NCI-H2171 (cell line): ENCODE data around the gene MAN1C1.
"Not testable (repeated sequence)": the region's sequence is repeated elsewhere in the genome, so short reads cannot be mapped to it uniquely, and the experiment has no call there.

Source experiments
- DNase-seq: peaks from one replicate; lab custom pipeline; 2025; lab: John Stamatoyannopoulos, UW

The MAN1C1 gene

DNA sequence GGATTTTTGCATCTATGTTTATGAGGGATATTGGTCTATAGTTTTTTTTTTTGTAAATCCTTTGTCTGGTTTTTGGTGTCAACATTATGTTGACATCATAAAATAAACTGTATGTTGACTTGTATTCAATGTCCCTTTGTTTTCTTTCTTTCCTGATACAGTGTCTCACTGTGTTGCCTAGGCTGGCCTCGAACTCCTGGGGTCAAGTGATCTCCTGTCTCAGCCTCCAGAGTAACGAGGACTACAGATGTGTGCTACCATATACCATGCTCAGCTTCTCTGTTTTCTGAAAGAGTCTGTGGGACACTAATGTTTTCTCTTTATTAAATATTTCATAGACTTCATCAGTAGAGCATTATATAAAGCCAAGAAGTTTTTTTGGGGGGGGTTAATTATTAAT lies 18.3 kb downstream of the MAN1C1 start:
- no peak for DNase-seq

DNA sequence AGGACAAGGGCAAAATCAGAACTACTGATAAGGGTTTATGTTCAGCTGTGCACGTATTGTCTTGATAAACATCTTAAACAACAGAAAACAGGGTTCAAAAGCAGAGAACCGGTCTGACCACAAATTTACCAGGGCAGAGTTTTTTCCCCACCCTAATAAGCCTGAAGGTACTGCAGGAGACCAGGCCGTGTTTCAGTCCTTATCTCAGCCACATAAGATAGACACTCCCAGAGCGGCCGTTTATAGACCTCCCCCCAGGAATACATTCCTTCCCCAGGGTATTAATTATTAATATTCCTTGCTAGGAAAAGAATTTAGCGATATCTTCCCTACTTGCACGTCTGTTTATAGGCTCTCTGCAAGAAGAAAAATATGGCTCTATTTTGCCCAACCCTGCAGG lies 19.6 kb downstream of the MAN1C1 start:
- DNase-seq: not testable (repeated sequence)

DNA sequence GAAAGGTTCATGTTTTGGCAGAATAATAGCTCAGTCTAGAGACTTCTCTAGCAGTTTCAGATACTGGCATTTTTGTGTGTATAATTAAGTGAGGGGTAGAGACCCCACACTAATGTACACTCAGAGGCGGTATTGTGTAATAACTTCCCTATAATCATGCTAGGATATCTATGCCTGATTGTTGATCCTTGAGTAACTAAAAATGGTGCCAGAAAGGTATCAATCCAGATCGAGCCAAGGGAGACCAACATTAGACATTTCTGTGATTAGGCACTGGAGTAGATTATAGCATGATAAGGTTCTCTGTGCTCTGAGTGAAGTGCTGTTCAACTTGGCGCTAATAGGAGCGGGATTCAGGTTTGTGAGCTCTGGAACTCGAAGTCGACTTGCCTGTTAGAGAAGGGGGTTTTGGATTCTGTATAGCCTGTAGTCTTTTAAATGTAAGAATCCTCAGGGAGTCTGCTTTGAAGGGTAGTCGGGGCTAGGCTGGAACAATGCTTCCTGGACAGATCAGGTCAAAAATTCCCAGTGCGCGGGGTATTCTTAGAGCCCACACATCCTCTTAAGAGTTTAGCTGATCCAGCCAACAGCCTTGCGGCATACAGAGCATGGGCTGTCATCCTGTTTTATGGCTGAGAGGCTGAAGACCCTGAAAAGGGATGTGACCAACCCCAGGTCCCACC lies 24.2 kb downstream of the MAN1C1 start:
- DNase-seq: no peak

DNA sequence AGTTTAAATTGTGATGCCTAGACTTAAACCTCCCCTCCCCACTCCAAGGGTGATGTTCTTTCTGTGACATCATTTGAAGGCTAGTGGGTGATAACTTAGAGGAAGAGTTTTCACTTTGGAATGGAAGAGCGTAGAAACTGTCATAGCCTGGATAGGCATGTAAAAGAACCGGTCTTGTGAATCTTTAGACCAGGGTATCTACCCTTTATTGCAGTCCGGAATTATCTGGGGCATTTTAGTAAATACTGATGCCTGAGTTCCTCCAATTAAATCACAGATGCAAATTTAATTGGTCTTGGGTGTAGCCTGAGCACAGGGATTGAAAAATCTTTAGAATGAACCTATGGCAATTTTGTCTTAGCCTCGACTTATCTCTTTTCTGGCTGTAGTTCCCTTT lies 24.7 kb downstream of the MAN1C1 start:
- DNase-seq: no peak

DNA sequence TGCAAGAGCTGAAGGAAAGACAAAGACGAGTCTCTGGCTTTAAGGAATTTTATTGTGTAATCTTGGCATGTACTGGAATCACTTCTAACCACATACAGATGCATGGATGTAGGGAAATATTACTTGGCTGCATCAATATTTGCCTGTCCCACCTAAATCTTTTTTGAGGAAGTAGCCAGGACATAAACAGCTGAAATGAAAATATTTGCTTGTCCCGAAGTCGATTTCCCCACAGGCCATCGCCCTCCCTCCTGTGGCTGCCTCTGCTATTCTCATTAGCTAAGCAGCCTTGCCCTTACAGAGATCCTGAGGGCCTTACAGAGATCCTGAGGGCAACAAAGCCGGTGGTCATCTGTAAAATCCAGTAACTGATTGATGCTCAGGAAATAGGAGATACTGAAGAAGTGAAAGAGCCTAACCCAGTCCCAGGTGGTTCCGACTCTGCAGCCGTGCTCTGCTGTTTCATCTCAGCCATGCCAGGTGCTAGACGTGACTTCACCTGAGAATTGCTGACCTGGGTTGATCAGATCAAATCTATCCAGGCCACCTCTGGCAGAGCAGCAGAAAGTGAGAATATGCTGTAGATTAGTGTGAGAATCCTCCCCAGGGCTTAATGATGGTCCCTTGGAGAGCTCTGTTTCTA lies 25.5 kb downstream of the MAN1C1 start:
- no peak for DNase-seq

DNA sequence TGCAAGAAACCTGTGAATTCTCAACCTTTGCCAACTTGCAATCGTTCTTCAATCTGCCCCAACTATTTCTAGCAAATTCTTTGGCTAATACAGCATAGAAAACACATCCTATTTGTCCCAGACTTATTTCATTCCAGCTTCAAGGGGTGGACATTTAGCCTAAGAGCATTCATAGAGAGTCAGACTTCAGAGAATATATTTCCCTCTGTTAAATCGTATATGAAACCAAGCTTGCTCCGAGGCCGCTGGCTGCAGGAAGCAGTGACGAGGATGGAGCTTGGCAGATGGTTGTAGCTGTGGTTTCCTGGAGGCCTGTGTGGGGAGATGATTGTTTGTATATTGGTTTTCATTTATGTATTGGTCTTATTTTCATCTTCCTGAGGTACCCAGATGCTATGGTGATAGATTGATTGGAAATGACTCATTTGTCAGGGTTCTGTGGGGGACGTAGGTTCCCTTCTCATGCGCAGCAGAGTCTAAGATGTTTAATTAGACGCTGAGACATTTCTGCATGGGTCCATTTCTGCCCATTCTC lies 26.1 kb downstream of the MAN1C1 start:
- no peak for DNase-seq

DNA sequence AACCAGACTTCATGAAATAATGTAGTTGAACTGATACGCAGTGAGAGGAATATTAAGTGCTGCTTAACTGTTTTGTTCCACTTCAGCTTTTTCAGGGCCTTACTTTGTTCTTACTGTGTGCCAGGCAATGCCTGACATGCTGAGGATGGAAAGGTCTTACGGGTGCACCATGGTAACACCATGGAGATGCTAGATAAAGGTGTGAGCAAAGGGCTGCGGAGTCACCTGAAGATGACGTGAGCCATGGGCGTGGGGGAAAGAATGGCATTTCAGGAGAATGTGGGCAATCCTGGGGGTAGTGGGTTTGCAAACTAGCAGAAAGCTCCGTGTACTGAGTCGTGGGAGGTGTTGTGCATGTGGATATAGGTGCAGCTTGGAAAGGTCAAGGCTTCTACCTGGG lies 27.3 kb downstream of the MAN1C1 start:
- no peak for DNase-seq

DNA sequence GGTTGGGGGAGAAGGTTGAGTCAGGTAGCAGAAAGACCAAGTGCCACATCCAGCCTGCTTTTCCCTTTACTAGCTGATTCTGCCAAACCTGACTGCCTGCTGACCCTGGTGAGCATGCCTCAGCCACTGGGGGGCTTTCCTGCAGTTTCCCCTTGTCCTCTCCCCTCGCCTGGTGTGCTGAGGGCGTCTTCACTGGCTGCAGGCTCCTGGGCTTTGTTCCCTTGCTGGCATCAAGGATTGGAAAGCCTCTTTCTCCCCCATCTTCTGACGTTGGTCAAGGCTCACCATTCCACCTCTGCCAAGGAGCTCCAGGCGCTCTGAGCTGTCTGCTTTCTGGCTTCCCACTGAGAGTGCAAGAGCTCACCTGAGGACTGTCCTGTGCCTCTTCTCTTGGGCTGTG lies 28.4 kb downstream of the MAN1C1 start:
- DNase-seq: no peak

DNA sequence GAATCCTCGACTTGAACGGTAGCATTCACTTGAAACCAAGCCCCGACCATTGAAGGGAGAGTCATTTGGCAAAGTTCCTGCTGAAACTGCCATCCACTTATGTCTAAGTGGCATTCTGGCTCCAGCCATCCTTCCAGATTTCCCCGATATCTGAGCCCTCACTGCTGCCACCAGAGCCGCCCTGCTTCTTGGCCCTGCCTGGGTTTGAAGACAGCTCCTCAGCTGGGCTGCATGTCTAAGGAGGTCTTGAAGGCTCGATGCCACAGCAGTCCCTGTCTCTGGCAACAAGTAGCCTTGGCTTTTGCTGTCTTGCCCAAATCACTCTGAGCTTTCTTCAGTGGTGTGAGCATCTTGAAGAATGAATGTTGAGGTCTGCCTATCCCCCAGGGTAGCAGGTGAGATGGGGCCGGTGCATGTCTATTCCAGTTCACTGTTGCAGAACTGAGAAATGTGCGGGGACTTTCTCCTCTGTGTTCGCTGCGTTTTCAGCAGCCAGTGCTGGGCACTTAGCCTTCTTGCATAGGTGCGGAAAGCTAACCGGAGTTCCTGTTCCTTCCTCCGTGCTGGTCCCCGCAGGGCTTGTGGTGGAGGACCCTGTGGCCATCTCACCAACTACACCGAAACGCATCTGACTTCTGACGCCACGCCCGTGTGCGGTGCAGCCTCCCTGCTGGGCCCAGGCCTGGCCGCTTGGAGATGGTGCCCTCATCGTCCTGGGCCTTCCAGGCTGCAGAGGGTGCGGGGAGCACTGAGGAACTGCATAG lies 29.2 kb downstream of the MAN1C1 start:
- no peak for DNase-seq

DNA sequence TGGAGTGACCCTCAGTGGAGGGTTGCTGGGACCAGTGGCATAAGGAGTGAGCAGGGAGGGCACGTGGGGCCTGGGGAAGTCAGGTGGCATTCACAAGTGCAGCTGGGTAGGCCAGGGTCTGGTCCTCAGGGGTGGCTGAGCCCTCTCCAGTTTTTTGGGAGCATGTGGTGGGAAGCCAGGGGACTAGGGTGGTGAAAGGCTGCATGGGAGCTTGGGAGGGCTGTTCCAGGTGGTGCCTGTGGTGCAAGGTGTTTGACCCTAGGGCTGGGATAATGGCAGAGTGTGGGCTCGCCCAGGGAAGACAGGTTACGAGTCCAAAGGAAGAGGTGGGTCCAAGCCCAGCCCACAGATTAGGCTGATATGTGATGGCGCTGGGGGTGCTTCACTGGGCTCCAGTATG lies 30.5 kb downstream of the MAN1C1 start:
- no peak for DNase-seq

DNA sequence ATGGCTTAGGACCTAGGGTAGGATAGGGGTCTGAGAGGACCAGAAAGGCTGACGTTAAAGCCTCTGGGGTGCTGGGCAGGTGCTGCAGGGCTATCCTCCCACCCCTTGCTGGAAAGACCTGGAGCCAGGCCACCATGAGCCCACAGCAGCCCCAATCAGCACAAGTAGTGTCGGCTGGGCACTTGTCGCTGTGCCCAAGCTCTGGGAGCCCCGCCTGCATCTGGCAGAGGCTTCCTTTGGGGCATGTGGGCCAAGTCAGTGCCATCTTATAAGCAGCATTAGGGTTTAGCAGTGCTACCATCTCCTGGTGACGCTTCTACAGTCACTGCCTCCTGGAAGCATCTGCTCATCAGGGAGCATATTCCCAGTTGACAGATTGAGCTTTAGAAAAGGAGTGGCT lies 31.3 kb downstream of the MAN1C1 start:
- no peak for DNase-seq

DNA sequence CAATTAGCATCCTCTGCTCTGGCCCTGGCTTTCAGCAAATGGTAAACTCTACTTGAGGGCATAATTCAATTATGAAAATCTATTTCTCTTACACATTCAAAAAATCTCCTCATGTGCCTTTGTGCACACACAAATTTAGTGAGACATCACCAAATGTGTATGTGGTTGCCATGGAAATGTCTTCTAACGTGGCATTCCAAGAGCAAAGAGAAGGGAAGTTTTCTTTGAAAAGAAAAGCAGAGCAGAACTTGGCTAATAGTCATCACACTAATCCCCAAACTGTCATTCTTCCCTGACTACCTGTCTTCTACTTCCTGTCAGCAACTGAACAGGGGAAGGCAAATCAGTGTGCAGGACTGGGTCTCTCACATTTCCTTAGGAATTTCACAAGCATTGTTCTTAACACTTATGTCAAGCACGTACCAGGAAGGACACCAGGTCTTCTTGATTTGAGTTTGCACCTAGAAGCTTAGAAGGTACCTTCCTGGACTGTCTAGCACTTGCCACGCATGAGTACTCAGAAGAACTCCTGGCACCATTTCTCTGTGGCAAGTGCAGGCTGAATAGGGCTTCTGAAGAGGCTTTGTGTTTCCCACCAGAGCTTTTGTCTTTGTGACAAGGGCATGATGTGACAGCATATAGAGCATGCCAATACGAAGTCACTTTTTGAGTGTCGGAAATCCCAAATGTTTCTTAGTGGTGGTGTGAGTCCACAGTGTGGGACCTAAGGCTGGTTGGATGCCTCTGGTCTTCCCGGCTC lies 32.3 kb downstream of the MAN1C1 start:
- no peak for DNase-seq

DNA sequence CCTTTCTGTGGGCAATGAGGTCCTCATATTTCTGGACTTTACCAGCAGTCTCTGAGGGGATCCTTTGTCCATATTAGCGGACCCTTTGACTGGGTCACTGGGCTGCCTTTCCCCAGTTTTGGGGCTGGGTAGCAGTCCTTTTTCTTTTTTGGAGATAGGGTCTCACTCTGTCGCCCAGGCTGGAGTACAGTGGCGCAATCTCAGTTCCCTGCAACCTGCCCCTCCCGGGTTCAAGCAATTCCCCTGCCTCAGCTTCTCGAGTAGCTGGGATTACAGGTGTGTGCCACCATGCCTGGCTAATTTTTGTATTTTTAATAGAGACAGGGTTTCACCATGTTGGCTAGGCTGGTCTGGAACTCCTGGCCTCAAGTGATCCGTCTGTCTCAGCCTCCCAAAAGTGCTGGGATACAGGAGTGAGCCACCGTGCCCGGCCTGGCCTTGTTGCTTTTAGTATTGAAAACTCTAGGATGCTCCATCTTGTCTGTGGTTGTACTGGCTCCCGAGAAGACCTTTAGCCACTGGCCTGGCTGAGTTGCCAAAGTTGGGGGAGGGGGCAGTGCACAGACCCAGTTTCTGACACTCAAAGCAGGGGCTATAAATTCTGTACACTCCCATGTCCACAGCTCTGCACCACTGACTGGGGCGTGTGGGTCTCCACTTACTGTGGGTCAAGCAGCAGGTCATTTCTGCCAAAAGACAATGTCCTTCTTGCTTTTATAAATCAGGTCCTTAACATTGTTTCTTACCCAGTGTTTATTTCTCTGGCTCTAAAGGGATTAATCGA lies 33.1 kb downstream of the MAN1C1 start:
- DNase-seq: no peak

DNA sequence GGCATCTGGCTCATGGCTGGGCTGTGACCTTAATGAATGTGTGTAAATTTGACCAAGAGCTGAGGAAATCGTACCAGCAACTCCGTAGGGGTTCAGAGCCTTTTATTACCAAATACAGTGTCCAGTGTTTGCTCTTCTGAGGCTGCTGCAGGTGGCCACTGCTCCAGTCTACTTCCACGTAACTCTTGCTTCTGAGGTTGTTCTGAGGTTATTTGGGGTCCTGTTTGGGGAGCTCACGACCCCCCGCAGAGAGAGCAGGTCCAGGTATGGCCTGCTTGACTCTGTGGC lies 33.6 kb downstream of the MAN1C1 start:
- no peak for DNase-seq

DNA sequence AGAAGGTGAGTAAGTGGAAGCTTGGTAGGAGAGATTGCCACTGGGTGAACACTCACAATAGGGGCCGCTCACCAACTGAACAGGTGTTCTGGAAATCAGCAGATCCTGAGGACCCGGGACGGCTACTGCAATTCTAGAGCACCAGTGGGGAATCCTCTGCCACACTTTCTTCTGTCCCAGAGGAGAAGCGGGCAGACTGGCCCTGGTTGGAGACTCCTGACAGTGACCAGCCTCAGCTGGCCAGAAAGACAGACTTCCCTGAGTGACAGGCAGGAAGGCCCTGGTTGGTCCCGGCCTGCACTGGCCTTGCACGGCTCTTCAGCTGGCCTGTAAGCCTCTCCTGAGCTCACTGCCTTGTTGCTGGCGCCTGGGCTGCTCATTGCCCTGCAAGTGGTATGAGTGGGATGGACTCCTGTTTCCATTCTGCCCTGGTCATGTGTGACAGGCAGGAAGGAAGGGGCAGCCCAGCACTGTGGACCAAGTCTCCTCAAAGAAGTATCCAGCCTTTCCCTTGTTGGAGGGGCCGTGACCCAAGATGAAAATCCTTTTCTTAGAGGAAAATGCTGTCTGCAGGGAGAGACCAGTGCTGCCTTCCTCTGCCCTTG lies 34.5 kb downstream of the MAN1C1 start:
- DNase-seq: no peak

DNA sequence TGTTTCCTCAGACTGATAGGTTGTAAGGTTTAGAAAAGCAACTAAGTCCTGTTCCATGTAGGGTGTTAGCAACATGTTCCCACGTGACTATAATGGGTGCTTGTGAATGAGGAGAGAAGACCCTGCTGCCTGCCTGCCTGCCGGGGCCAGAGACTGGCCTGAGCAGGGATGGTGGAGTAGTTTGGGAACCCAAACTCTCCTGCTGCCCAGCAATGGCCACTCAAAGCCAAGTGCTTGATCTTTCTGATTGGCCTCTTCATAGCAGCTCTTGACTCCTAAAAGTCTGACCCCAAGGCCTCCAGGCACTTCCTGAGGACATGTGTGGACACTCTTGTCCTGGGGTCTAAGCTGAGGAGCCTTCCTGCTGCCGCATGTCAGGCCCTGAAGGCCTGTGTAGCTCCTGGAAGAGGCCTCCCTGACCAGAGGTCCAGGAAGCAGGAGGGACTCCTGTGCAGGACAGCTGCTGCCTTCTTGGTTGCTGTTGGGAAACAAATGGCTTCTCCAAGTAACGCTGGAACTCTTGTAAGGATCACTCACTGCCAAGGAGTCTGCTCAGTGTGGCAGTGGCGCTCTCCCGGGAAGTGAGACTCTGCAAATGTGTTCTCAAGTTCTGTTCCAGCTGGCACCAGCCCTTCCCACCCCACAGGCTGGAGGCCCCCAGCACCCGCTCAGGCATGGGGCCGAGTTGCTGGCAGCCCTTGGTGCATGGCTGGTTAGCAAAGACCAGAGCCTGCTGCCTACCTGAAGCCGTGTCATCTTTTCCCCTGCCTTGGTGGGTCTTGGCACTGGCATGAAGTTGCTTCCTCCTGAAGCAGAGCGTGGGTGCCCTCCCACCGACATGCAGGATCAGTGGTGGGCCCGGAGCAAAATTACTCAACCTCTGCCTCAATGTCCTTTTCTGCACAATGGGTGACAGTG lies 35.5 kb downstream of the MAN1C1 start:
- no peak for DNase-seq

DNA sequence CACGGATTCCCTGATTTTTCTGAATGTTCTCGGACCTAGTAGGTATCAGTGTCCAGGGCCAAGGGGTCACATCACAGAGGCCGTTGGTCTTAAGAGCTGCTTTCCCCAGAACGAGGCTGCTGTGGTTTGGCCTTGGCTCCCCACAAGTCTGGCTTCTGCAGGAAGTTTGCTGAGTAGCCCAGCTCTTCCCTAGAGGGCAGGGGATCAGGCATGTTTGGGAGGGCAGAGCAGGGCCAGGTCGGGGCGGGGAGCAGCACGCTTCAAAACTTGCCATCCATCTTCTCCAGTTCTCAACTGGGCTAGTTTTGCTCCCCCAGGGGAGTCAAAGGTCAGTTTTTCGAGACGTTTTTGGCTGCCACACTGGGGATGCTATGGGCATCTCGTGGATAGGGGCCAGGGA lies 37.0 kb downstream of the MAN1C1 start:
- no peak for DNase-seq

DNA sequence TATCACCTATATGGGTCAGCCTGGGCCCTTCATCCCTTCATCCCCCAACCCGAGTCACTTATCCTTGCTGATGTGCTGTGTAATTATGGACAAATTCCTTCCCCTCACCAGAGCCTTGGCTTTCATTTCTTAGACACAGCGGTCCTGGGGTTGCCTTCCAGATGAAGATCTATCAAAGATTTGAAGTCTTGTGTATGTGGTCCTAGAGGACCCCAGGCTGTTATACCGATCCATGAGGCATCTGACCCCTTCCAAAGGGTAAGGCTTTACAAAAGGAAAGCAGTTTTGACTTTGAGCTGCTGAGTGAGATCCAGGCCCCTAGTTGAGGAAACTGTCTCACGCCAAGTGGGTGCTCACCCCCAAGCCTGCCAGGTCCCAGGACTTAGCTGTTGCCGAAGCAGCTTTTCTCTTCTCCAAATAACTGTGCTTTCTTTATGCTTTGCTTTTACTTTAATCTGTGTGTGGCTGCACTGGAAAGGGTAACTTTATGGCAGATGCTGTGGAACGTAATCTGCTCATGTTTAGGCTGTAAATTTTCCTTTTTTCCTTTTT lies 37.6 kb downstream of the MAN1C1 start:
- no peak for DNase-seq

DNA sequence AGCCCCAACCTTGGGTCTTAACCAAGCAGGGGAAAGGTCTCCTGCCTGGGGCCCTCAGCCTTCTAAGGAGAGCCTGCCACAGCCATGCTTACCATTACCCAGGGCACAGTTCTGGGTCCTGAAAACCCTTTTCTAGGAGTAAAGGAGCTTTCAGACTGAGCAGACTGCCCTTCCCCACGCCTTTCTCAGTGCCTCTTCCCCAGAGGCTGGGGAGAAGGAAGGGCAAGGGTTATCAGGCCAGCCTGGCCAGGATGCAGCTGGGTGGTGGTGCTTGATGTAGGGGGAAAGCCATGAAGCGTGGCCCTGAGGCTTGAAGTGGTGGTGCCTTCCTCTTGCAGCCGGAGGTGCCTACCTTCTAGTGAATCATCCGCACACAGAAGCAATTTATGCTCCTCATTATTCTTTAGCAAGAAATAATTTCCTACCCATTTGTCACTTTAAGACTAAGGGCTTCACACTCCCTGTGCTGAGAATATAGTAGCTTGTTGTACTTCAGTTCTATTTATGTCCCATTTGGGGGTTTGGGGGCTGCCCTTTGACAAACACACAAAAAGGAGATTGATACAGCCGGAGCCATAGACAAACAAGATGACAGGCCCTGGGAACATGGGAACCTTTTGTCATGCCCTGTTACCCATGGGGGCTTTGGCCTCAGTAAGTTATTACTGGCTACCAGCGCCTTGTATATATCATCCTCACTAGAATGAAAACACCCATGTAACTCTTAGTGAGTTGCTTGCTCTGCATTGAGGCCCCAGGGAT lies 40.7 kb downstream of the MAN1C1 start:
- DNase-seq: no peak
